H9 (cell line): ENCODE data around the gene SLC35D3. TPM values are rescaled to one million over a fixed set of nuclear protein-coding genes. Genes with fewer than 3 reads are reported as not detected.

Source experiments
- DNase-seq: peaks from one replicate; pipeline ENCODE4 v3.0.0-alpha.2; 2017
- H2AFZ ChIP-seq: one replicate; pipeline ENCODE4 v1.6.1; 2013; ENCODE audit warnings: mild to moderate bottlenecking, low read length, control low read depth, moderate library complexity
- H2AK5ac ChIP-seq: 2 replicates; pipeline ENCODE4 v1.6.1; 2013; ENCODE audit warnings: low read length, control low read depth, mixed read lengths; ENCODE audit not compliant: insufficient read length
- H2BK120ac ChIP-seq: one replicate; pipeline ENCODE4 v1.6.1; 2013; ENCODE audit warnings: low read depth, mild to moderate bottlenecking, low read length, control low read depth, inconsistent platforms; ENCODE audit not compliant: poor library complexity, severe bottlenecking
- H2BK12ac ChIP-seq: 2 replicates; pipeline ENCODE4 v1.6.1; 2013; ENCODE audit warnings: low read length, control low read depth, mixed read lengths, low read depth; ENCODE audit not compliant: insufficient read length
- H2BK15ac ChIP-seq: 2 replicates; pipeline ENCODE4 v1.6.1; 2013; ENCODE audit warnings: low read depth, low read length, control low read depth
- H2BK20ac ChIP-seq: one replicate; pipeline ENCODE4 v1.6.1; 2013; ENCODE audit warnings: low read depth, mild to moderate bottlenecking, low read length, control low read depth, inconsistent platforms; ENCODE audit not compliant: poor library complexity, severe bottlenecking
- H2BK5ac ChIP-seq: 2 replicates; pipeline ENCODE4 v1.6.1; 2013; ENCODE audit warnings: low read length, control low read depth, mixed read lengths; ENCODE audit not compliant: insufficient read length
- H3K14ac ChIP-seq: 2 replicates; pipeline ENCODE4 v1.6.1; 2013; ENCODE audit warnings: low read length, control low read depth; ENCODE audit not compliant: insufficient read depth
- H3K18ac ChIP-seq: 2 replicates; pipeline ENCODE4 v1.6.1; 2013; ENCODE audit warnings: low read depth, mild to moderate bottlenecking, mixed read lengths, low read length, control low read depth; ENCODE audit not compliant: insufficient read length
- H3K23ac ChIP-seq: 2 replicates; pipeline ENCODE4 v1.6.1; 2013; ENCODE audit warnings: low read length, control low read depth, mixed read lengths, low read depth; ENCODE audit not compliant: insufficient read length
- H3K23me2 ChIP-seq: 2 replicates; pipeline ENCODE4 v1.6.1; 2013; ENCODE audit warnings: low read depth, mild to moderate bottlenecking, mixed read lengths, low read length, control low read depth; ENCODE audit not compliant: insufficient read length, poor library complexity, severe bottlenecking
- H3K27ac ChIP-seq: 2 replicates; pipeline ENCODE4 v1.5.1; 2013; ENCODE audit warnings: low read length, control low read depth, mixed read lengths, low read depth; ENCODE audit not compliant: insufficient read length
- H3K27me3 ChIP-seq: 2 replicates; pipeline ENCODE4 v1.6.1; 2013; ENCODE audit warnings: low read length, control low read depth, inconsistent platforms; ENCODE audit not compliant: insufficient read depth
- H3K4ac ChIP-seq: 2 replicates; pipeline ENCODE4 v1.6.1; 2013; ENCODE audit warnings: low read depth, mild to moderate bottlenecking, control low read depth, inconsistent platforms, low read length, moderate library complexity
- H3K4me1 ChIP-seq: 2 replicates; pipeline ENCODE4 v1.6.1; 2013; ENCODE audit warnings: low read length, control low read depth, inconsistent platforms; ENCODE audit not compliant: insufficient read depth
- H3K4me2 ChIP-seq: 2 replicates; pipeline ENCODE4 v1.6.1; 2013; ENCODE audit warnings: low read length, control low read depth, mixed read lengths; ENCODE audit not compliant: insufficient read length, insufficient read depth
- H3K56ac ChIP-seq: 2 replicates; pipeline ENCODE4 v1.6.1; 2013; ENCODE audit warnings: low read depth, mild to moderate bottlenecking, mixed read lengths, low read length, control low read depth; ENCODE audit not compliant: insufficient read length
- H3K79me1 ChIP-seq: 2 replicates; pipeline ENCODE4 v1.6.1; 2013; ENCODE audit warnings: low read depth, mild to moderate bottlenecking, moderate library complexity, low read length, control low read depth, inconsistent platforms; ENCODE audit not compliant: insufficient read depth, poor library complexity, severe bottlenecking
- H3K79me2 ChIP-seq: 2 replicates; pipeline ENCODE4 v1.6.1; 2013; ENCODE audit warnings: low read length, control low read depth, inconsistent platforms; ENCODE audit not compliant: insufficient read depth
- H3K9ac ChIP-seq: 2 replicates; pipeline ENCODE4 v1.6.1; 2013; ENCODE audit warnings: low read length, control low read depth, mixed read lengths; ENCODE audit not compliant: insufficient read length; ENCODE audit errors: extremely low read depth
- H3K9me3 ChIP-seq: one replicate; pipeline ENCODE4 v1.6.1; 2013; ENCODE audit warnings: low read depth, low read length, inconsistent platforms; ENCODE audit not compliant: control insufficient read depth
- H3T11ph ChIP-seq: one replicate; pipeline ENCODE4 v1.6.1; 2013; ENCODE audit warnings: mild to moderate bottlenecking, low read length, control low read depth, inconsistent platforms
- H4K20me1 ChIP-seq: one replicate; pipeline ENCODE4 v1.6.1; 2013; ENCODE audit not compliant: control insufficient read depth, insufficient read length, insufficient read depth
- H4K5ac ChIP-seq: 2 replicates; pipeline ENCODE4 v1.6.1; 2013; ENCODE audit warnings: low read depth, mild to moderate bottlenecking, mixed read lengths, low read length, control low read depth; ENCODE audit not compliant: insufficient read length
- H4K8ac ChIP-seq: replicated peaks from 2 replicates; pipeline ENCODE4 v1.6.1; 2013; ENCODE audit warnings: low read length, control low read depth, mixed read lengths, low read depth; ENCODE audit not compliant: insufficient read length
- H4K91ac ChIP-seq: 2 replicates; pipeline ENCODE4 v1.6.1; 2013; ENCODE audit warnings: low read depth, mild to moderate bottlenecking, moderate library complexity, mixed read lengths, low read length, control low read depth; ENCODE audit not compliant: insufficient read length
- H3K27ac Mint-ChIP-seq, 3 experiments: 2 replicates in 2 of 3; 3 replicates in 1 of 3; pipeline ENCODE4 v1.8.0; 2020 to 2021; ENCODE audit warnings: mixed read lengths in 3 of 3, mild to moderate bottlenecking in 1 of 3, moderate library complexity in 1 of 3
- H3K27me3 Mint-ChIP-seq: 2 replicates; pipeline ENCODE4 v1.8.0; 2021; ENCODE audit warnings: low read depth, mild to moderate bottlenecking, moderate library complexity, mixed read lengths
- H3K36me3 Mint-ChIP-seq, 3 experiments: 2 replicates in 2 of 3; 3 replicates in 1 of 3; pipeline ENCODE4 v1.8.0; 2020 to 2021; ENCODE audit warnings: low read depth in 3 of 3, mixed read lengths in 3 of 3; ENCODE audit not compliant: insufficient read depth in 1 of 3
- H3K4me1 Mint-ChIP-seq, 2 experiments: 2 replicates each; pipeline ENCODE4 v1.8.0; 2020; ENCODE audit warnings: mixed read lengths in 2 of 2
- H3K4me3 Mint-ChIP-seq, 2 experiments: 2 replicates in 1 of 2; 3 replicates in 1 of 2; pipeline ENCODE4 v1.8.0; 2020 to 2021; ENCODE audit warnings: mild to moderate bottlenecking in 2 of 2, mixed read lengths in 2 of 2, moderate library complexity in 1 of 2
- H3K9me3 Mint-ChIP-seq, 2 experiments: 2 replicates in 1 of 2; 3 replicates in 1 of 2; pipeline ENCODE4 v1.8.0; 2020; ENCODE audit warnings: mild to moderate bottlenecking in 2 of 2, mixed read lengths in 2 of 2, moderate library complexity in 1 of 2
- CTCF ChIP-seq: fragments of 200-600 bp; sonication (generic); conservative IDR thresholded peaks from 3 replicates; pipeline ENCODE4 v1.8.0; 2021; ENCODE audit warnings: antibody characterized with exemption, mild to moderate bottlenecking
- WGBS: extraction: QIAGEN DNeasy Blood & Tissue Kit; methylation state at CpG from one replicate; pipeline ENCODE4 v1.1.7; 2013; ENCODE audit warnings: missing lambda C conversion rate, low lambda C conversion rate, mixed read lengths; ENCODE audit not compliant: insufficient read length; ENCODE audit errors: extremely low coverage; 5-methylcytosine and 5-hydroxymethylcytosine counted together
- total RNA-seq: library from RNA; stranded (reverse); gene quantifications from 2 replicates; pipeline ENCODE4 v1.2.1, GENCODE V29; 2021

The SLC35D3 gene
- total RNA-seq, 1 experiment from 2014 or later, result 0.17 TPM

GRCh38 chr6:136890986-136891385, 31.1 kb upstream of the SLC35D3 start:
- H3K4me2 ChIP-seq, result no peak overlapping the region
- H3K4me1 ChIP-seq, result no peaks in the 10 kb centered on the region
- no peaks in the 10 kb centered on the region for H3K4me1 Mint-ChIP-seq
- no peak overlapping the region for H3K18ac ChIP-seq
- H4K8ac ChIP-seq, result no peak overlapping the region
- H3K27me3 ChIP-seq, result no peaks in the 10 kb centered on the region
- no peaks in the 10 kb centered on the region for H4K20me1 ChIP-seq
- H4K91ac ChIP-seq, result no peak overlapping the region
- H3K9me3 ChIP-seq, result no peaks in the 10 kb centered on the region
- no peak overlapping the region for H4K5ac ChIP-seq
- WGBS, result no CpG with 5 or more reads among the region's 3 CpGs
- H3K27me3 Mint-ChIP-seq, result no peaks in the 10 kb centered on the region
- no peak overlapping the region for H3K9ac ChIP-seq
- H2BK12ac ChIP-seq, result no peak overlapping the region
- no peaks in the 10 kb centered on the region for H3K9me3 Mint-ChIP-seq
- no peak overlapping the region for H3K14ac ChIP-seq
- no peaks in the 10 kb centered on the region for H3K23me2 ChIP-seq
- H3K56ac ChIP-seq, result no peak overlapping the region
- no peak for TF ChIP-seq CTCF
- H3K27ac Mint-ChIP-seq, result no peak overlapping the region
- no peak overlapping the region for H3K4ac ChIP-seq
- no peak overlapping the region for H3T11ph ChIP-seq
- H3K79me1 ChIP-seq, result no peaks in the 10 kb centered on the region
- H3K27ac ChIP-seq, result no peak overlapping the region
- no peak overlapping the region for H2BK120ac ChIP-seq
- H2AFZ ChIP-seq, result no peak overlapping the region
- H3K23ac ChIP-seq, result no peak overlapping the region
- no peak overlapping the region for H2BK15ac ChIP-seq
- H2BK5ac ChIP-seq, result no peak overlapping the region
- no peaks in the 10 kb centered on the region for H3K36me3 Mint-ChIP-seq
- H2AK5ac ChIP-seq, result no peak overlapping the region
- H3K4me3 Mint-ChIP-seq, result no peak overlapping the region
- H2BK20ac ChIP-seq, result no peak overlapping the region
- H3K79me2 ChIP-seq, result no peaks in the 10 kb centered on the region
- DNase-seq, result no peak
